Esophagus (tissue), 2 donors: ENCODE measurements around the gene EVA1B. TPM values are rescaled to one million over a fixed set of nuclear protein-coding genes. Genes with fewer than 3 reads are reported as not detected.

Experiments
- H3K27ac ChIP-seq, 2 donors: one replicate each; pipeline ENCODE4 v1.5.1; 2013; ENCODE audit warnings: low read depth in 2 of 2, mild to moderate bottlenecking in 2 of 2, inconsistent platforms in 1 of 2, low read length in 1 of 2, moderate library complexity in 1 of 2
- H3K27me3 ChIP-seq, 2 donors: one replicate each; pipeline ENCODE4 v1.6.1; 2013; ENCODE audit warnings: low read length in 2 of 2, control low read depth in 1 of 2, mild to moderate bottlenecking in 1 of 2; ENCODE audit not compliant: insufficient read depth in 2 of 2, control insufficient read depth in 1 of 2
- H3K36me3 ChIP-seq, 2 donors: one replicate each; pipeline ENCODE4 v1.6.1; 2013; ENCODE audit warnings: low read length in 1 of 2; ENCODE audit not compliant: control insufficient read depth in 2 of 2, insufficient read depth in 2 of 2
- H3K4me1 ChIP-seq, 2 donors: one replicate each; pipeline ENCODE4 v1.6.1; 2013; ENCODE audit warnings: low read length in 1 of 2; ENCODE audit not compliant: control insufficient read depth in 2 of 2, insufficient read depth in 2 of 2
- H3K4me3 ChIP-seq, 2 donors: one replicate each; pipeline ENCODE4 v1.5.1; 2013; ENCODE audit warnings: low read length in 2 of 2, mild to moderate bottlenecking in 2 of 2, low read depth in 1 of 2, moderate library complexity in 1 of 2
- H3K9me3 ChIP-seq, 2 donors: one replicate each; pipeline ENCODE4 v1.6.1; 2013; ENCODE audit warnings: mild to moderate bottlenecking in 2 of 2, low read depth in 1 of 2, low read length in 1 of 2, moderate library complexity in 1 of 2; ENCODE audit not compliant: control insufficient read depth in 2 of 2, insufficient read depth in 1 of 2
- WGBS, 2 donors: extraction: QIAGEN DNeasy Blood & Tissue Kit; methylation state at CpG; one replicate each; pipeline ENCODE4 v1.1.7; 2013; 5-methylcytosine and 5-hydroxymethylcytosine counted together
- polyA plus RNA-seq, 2 donors: library from polyadenylated mRNA; stranded (reverse); fragments of 200-250 nt; gene quantifications; one replicate each; pipeline ENCODE4 v1.2.3, GENCODE V29; 2013
- donor health status: healthy with polysubstance abuse.
- donor health status: Bipolar disorder and iron deficiency.

Gene EVA1B
- polyA plus RNA-seq, 2 donors, result 6.1 to 9.3 TPM

DNA sequence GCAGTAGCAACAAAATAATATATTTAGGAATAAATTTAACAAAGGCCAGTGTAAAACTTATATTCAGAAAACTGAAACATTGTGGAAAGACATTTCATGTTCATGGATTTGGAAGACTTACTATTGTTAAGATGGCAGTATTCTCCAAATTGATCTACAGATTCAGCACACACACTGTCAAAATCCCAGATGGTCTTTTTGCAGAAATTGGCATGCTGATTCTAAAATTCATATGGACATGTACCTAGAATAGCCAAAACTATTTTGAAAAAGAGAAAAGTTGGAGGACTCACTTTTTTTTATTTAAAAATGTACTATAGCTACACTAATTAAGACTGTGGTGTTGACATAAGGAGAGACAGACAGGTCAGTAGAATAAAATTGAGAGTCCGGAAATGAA is 49.2 kb downstream of the EVA1B start:
- Histone ChIP-seq H3K4me1 (peaks cover 0 to 2% of the 10 kb centered on the region in 2 donors), H3K27ac (no peak overlapping the region), H3K4me3 (no peak overlapping the region), H3K27me3 (no peaks in the 10 kb centered on the region), H3K36me3 (peaks cover 0 to 5% of the 10 kb centered on the region in 2 donors), H3K9me3 (no peaks in the 10 kb centered on the region)
- WGBS, 2 donors, result 96 to 98% methylated on average over 1 of the region's 1 CpG

DNA sequence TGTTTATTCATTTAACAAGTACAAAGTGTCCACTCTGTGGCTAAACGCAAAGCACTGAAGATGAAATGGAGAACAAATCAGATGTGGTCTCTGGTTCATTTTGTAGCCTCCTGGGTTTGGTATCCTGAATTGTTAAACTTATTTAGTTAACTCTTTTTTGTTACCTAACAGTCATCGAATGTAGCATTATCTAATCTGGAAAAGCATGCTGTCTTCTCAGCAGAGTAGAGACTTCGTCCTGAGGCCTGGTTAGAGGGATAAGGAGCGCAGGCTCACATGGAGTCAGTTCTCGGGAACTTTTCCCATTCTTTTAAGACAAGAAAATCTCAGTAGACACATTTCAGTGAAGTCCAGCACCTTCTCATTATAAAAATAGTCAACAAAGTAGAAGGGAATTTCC is 50.4 kb downstream of the EVA1B start:
- Histone ChIP-seq H3K36me3 (peaks cover 0 to 5% of the 10 kb centered on the region in 2 donors), H3K4me1 (peaks cover 0 to 2% of the 10 kb centered on the region in 2 donors), H3K4me3 (no peak overlapping the region), H3K27me3 (no peaks in the 10 kb centered on the region), H3K27ac (no peak overlapping the region), H3K9me3 (no peaks in the 10 kb centered on the region)
- WGBS, 2 donors, result 78 to 94% methylated on average over 5 of the region's 5 CpGs

Other genes with a start within 250 kb of the EVA1B start
- gene TEKT2, start 239.6 kb downstream of the EVA1B start, polyA plus RNA-seq, result under 1 TPM; 0.09 to 0.39 TPM
- 10 to 100 TPM; 28.2 to 40.3 TPM for gene ADPRS, start 234.8 kb downstream of the EVA1B start, polyA plus RNA-seq
- 1 to 10 TPM; 2.0 to 2.9 TPM for gene COL8A2, start 198.4 kb downstream of the EVA1B start, polyA plus RNA-seq
- gene TRAPPC3, start 174.2 kb downstream of the EVA1B start, polyA plus RNA-seq, result 10 to 100 TPM; 38.2 to 77.1 TPM
- gene MAP7D1, start 167.5 kb downstream of the EVA1B start, polyA plus RNA-seq, result 10 to 100 TPM; 33.1 to 55.3 TPM
- gene THRAP3, start 99.2 kb downstream of the EVA1B start, polyA plus RNA-seq, result 10 to 100 TPM; 19.5 to 30.8 TPM
- 10 to 100 TPM in 1 of 2 donors, 1 to 10 TPM in 1; 3.9 to 15.6 TPM for gene SH3D21, start 17.3 kb downstream of the EVA1B start, polyA plus RNA-seq
- 10 to 100 TPM; 33.9 to 34.5 TPM for gene STK40, start 62.3 kb upstream of the EVA1B start, polyA plus RNA-seq
- gene LSM10, start 74.3 kb upstream of the EVA1B start, polyA plus RNA-seq, result 10 to 100 TPM; 16.8 to 30.7 TPM
- gene OSCP1, start 126.8 kb upstream of the EVA1B start, polyA plus RNA-seq, result 1 to 10 TPM; 3.0 to 4.1 TPM
- 100 to 1,000 TPM; 106 to 143 TPM for gene MRPS15, start 140.7 kb upstream of the EVA1B start, polyA plus RNA-seq
- 1 to 10 TPM in 1 of 2 donors, under 1 TPM in 1; 1.00 to 1.9 TPM for gene CSF3R, start 159.3 kb upstream of the EVA1B start, polyA plus RNA-seq